Measurements from ENCODE around the gene CCDC142. TPM values are rescaled to one million over a fixed set of nuclear protein-coding genes. Genes with fewer than 3 reads are reported as not detected.
A peak's percentile ranks its signal among the peaks of the same experiment; 100 is the strongest.

The CCDC142 gene
- total and polyA plus RNA-seq, 9 of the 15 experiments (the other 6 are each of a cell fraction or from before 2014, with no cell fraction given), result 0.55 to 11.7 (median 7.2) TPM

- TF ChIP-seq ZNF589 (CRISPR knock-in tag; IDR thresholded peaks at IDR 0.05; ENCODE audit: low read depth) (no peak), E2F5 (CRISPR knock-in tag; IDR thresholded peaks at IDR 0.05) (no peak), MECOM (CRISPR knock-in tag; IDR thresholded peaks at IDR 0.05) (no peak), E2F8 (IDR thresholded peaks at IDR 0.05; ENCODE audit: low read depth, partially characterized antibody) (peak; percentile 99), TOE1 (IDR thresholded peaks at IDR 0.05; ENCODE audit: borderline replicate concordance) (peak; percentile 88), TOE1 (CRISPR knock-in tag; IDR thresholded peaks at IDR 0.05; ENCODE audit: borderline replicate concordance, low read depth) (0 out of 2 replicates have a peak, but pooled peaks have one; percentile 24), ZNF347 (CRISPR knock-in tag; IDR thresholded peaks at IDR 0.05; ENCODE audit: low read depth) (no peak), GABPB2 (CRISPR knock-in tag; conservative IDR thresholded peaks at IDR 0.05) (no peak), ZBTB40 (IDR thresholded peaks at IDR 0.05) (peak; percentile 100), ZBTB40 (CRISPR knock-in tag; IDR thresholded peaks at IDR 0.05) (no peak)
Measured at GRCh38 chr2:74454654-74455511, 27.9 kb downstream of the CCDC142 start, which contains the start of gene INO80B (continued).

Measured in K562 (cell line).